DOHH2 (cell line): Measurements from ENCODE around the gene ATP8B3.

ENCODE experiments used
- H3F3A ChIP-seq: fragments of 200-600 bp; sonication (generic), shearing (Covaris generic); 2 replicates; pipeline ENCODE4 v1.6.0; 2016; ENCODE audit warnings: antibody characterized with exemption, mild to moderate bottlenecking; ENCODE audit not compliant: control insufficient read depth, insufficient read depth
- H3K27ac ChIP-seq: fragments of 200-600 bp; sonication (generic); 2 replicates; pipeline ENCODE4 v1.5.1; 2014; ENCODE audit warnings: low read depth, mild to moderate bottlenecking, low read length, moderate library complexity
- H3K27me3 ChIP-seq: fragments of 200-600 bp; sonication (generic); 2 replicates; pipeline ENCODE4 v1.6.1; 2014; ENCODE audit warnings: mild to moderate bottlenecking, low read length, mixed read lengths; ENCODE audit not compliant: control insufficient read depth
- H3K36me3 ChIP-seq: fragments of 200-600 bp; sonication (generic); 2 replicates; pipeline ENCODE4 v1.6.1; 2014; ENCODE audit warnings: mild to moderate bottlenecking, low read length, moderate library complexity, mixed read lengths; ENCODE audit not compliant: control insufficient read depth
- H3K4me1 ChIP-seq: fragments of 200-600 bp; sonication (generic); 2 replicates; pipeline ENCODE4 v1.6.1; 2014; ENCODE audit warnings: mild to moderate bottlenecking, low read length, mixed read lengths; ENCODE audit not compliant: control insufficient read depth
- H3K4me2 ChIP-seq: fragments of 200-600 bp; sonication (generic); 2 replicates; pipeline ENCODE4 v1.6.0; 2014; ENCODE audit warnings: mild to moderate bottlenecking, low read length, moderate library complexity
- H3K4me3 ChIP-seq: fragments of 200-600 bp; sonication (generic); 2 replicates; pipeline ENCODE4 v1.5.1; 2014; ENCODE audit warnings: mild to moderate bottlenecking, low read length, mixed read lengths
- H3K79me2 ChIP-seq: fragments of 200-600 bp; sonication (generic); 2 replicates; pipeline ENCODE4 v1.6.1; 2014; ENCODE audit warnings: mild to moderate bottlenecking, low read length, mixed read lengths; ENCODE audit not compliant: control insufficient read depth
- H3K9me2 ChIP-seq: fragments of 200-600 bp; sonication (generic); replicated peaks from 2 replicates; pipeline ENCODE4 v1.6.1; 2014; ENCODE audit warnings: mild to moderate bottlenecking, low read length, mixed read lengths; ENCODE audit not compliant: control insufficient read depth
- H3K9me3 ChIP-seq: fragments of 200-600 bp; sonication (generic); 2 replicates; pipeline ENCODE4 v1.6.1; 2014; ENCODE audit warnings: antibody characterized with exemption, low read length, mixed read lengths; ENCODE audit not compliant: control insufficient read depth, insufficient read depth
- H4K20me1 ChIP-seq: fragments of 200-600 bp; sonication (generic); 2 replicates; pipeline ENCODE4 v1.6.0; 2014; ENCODE audit warnings: low read depth, mild to moderate bottlenecking, antibody characterized with exemption, low read length, moderate library complexity; ENCODE audit not compliant: control insufficient read depth, insufficient read depth
- CTCF ChIP-seq: fragments of 200-600 bp; sonication (generic); IDR thresholded peaks from one replicate; pipeline ENCODE4 v1.5.1; 2014; ENCODE audit warnings: antibody characterized with exemption, mild to moderate bottlenecking, low read depth, low read length; ENCODE audit not compliant: poor library complexity, severe bottlenecking
- EZH2phosphoT487 ChIP-seq: fragments of 200-600 bp; sonication (generic); IDR thresholded peaks from 2 replicates; pipeline ENCODE4 v1.6.1; 2017; ENCODE audit warnings: borderline replicate concordance, mild to moderate bottlenecking, antibody characterized with exemption, low read length, moderate library complexity, mixed read lengths

ATP8B3 gene

GRCh38 chr19:1818549-1819195, 6.6 kb upstream of the ATP8B3 start:
- H3K27ac ChIP-seq, result no peak overlapping the region

GRCh38 chr19:1817553-1818179, 5.6 kb upstream of the ATP8B3 start:
- Histone ChIP-seq H3K36me3 (peaks cover 59% of the 10 kb centered on the region), H4K20me1 (no peaks in the 10 kb centered on the region), H3K9me2 (no peaks in the 10 kb centered on the region), H3K27me3 (no peaks in the 10 kb centered on the region), H3K9me3 (no peaks in the 10 kb centered on the region), H3F3A (no peaks in the 10 kb centered on the region), H3K27ac (no peak overlapping the region), H3K4me2 (no peak overlapping the region), H3K4me1 (peaks cover 14% of the 10 kb centered on the region), H3K4me3 (no peak overlapping the region), H3K79me2 (no peaks in the 10 kb centered on the region)
- no peak for TF ChIP-seq CTCF
- TF ChIP-seq EZH2phosphoT487, result no peak

More at GRCh38 chr19:1818549-1819195, 6.6 kb upstream of the ATP8B3 start:
- peaks cover 68% of the 10 kb centered on the region for H3K36me3 ChIP-seq
- H3K4me2 ChIP-seq, result no peak overlapping the region
- no peaks in the 10 kb centered on the region for H3K9me3 ChIP-seq
- H3F3A ChIP-seq, result no peaks in the 10 kb centered on the region
- H3K27me3 ChIP-seq, result no peaks in the 10 kb centered on the region
- TF ChIP-seq EZH2phosphoT487, result no peak
- TF ChIP-seq CTCF, result no peak
- H3K4me1 ChIP-seq, result peaks cover 4% of the 10 kb centered on the region
- no peak overlapping the region for H3K4me3 ChIP-seq
- no peaks in the 10 kb centered on the region for H3K79me2 ChIP-seq
- no peaks in the 10 kb centered on the region for H3K9me2 ChIP-seq
- H4K20me1 ChIP-seq, result no peaks in the 10 kb centered on the region

GRCh38 chr19:1816530-1817298, 4.6 kb upstream of the ATP8B3 start:
- no peak overlapping the region for H3K4me2 ChIP-seq
- no peak overlapping the region for H3K27ac ChIP-seq
- H3K9me3 ChIP-seq, result no peaks in the 10 kb centered on the region
- peaks cover 17% of the 10 kb centered on the region for H3K4me1 ChIP-seq
- no peak overlapping the region for H3K4me3 ChIP-seq
- H3K79me2 ChIP-seq, result no peaks in the 10 kb centered on the region
- H4K20me1 ChIP-seq, result no peaks in the 10 kb centered on the region
- H3F3A ChIP-seq, result no peaks in the 10 kb centered on the region
- no peak for TF ChIP-seq EZH2phosphoT487
- TF ChIP-seq CTCF, result no peak
- H3K9me2 ChIP-seq, result no peaks in the 10 kb centered on the region
- H3K36me3 ChIP-seq, result peaks cover 51% of the 10 kb centered on the region
- no peaks in the 10 kb centered on the region for H3K27me3 ChIP-seq
